ENCODE measurements around the gene PARVA.

- TF ChIP-seq POLR2A (IDR thresholded peaks at IDR 0.05; ENCODE audit: low read depth, low read length), result no peak
- TF ChIP-seq TAF1 (IDR thresholded peaks at IDR 0.05; ENCODE audit: borderline replicate concordance, low read depth, low read length), result no peak
Observed at GRCh38 chr11:12459374-12459773, 82.0 kb downstream of the PARVA start.
